GM19023 (cell line): ENCODE measurements around the gene PYM1.
"Not testable (repeated sequence)": the region's sequence is repeated elsewhere in the genome, so short reads cannot be mapped to it uniquely, and the experiment has no call there.

Experiments
- ATAC-seq: cut with Tn5 transposase; IDR thresholded peaks from one replicate; pipeline ENCODE4 v1.9.1; 2021; ENCODE audit warnings: mild to moderate bottlenecking, moderate library complexity; ENCODE audit not compliant: unreplicated experiment

Gene PYM1

GRCh38 chr12:55940065-55940732 is 12.5 kb upstream of the PYM1 start:
- peak; percentile 98 for ATAC-seq

GRCh38 chr12:55938826-55939501 is 11.3 kb upstream of the PYM1 start:
- no peak for ATAC-seq

- no peak for ATAC-seq
Measured at GRCh38 chr12:55937981-55938380, 10.3 kb upstream of the PYM1 start.

- ATAC-seq: no peak
Measured at GRCh38 chr12:55935738-55936151, 8.1 kb upstream of the PYM1 start.

- ATAC-seq: no peak
Measured at GRCh38 chr12:55934773-55935172, 7.1 kb upstream of the PYM1 start.

GRCh38 chr12:55933799-55934742 is 6.4 kb upstream of the PYM1 start:
- ATAC-seq: no peak

GRCh38 chr12:55933169-55933798 is 5.6 kb upstream of the PYM1 start:
- ATAC-seq: no peak

GRCh38 chr12:55932551-55932910 is 4.8 kb upstream of the PYM1 start:
- ATAC-seq: no peak

GRCh38 chr12:55931780-55932550 is 4.3 kb upstream of the PYM1 start:
- ATAC-seq: no peak

GRCh38 chr12:55931317-55931779 is 3.7 kb upstream of the PYM1 start:
- ATAC-seq: no peak

- ATAC-seq: no peak
Measured at GRCh38 chr12:55930771-55931316, 3.1 kb upstream of the PYM1 start, which contains the start of gene DGKA. Gene DGKA (plus strand): TSS chr12:55931162. CDS start chr12:55936504, 5,342 bp downstream.

GRCh38 chr12:55929306-55929791 is 1.7 kb upstream of the PYM1 start:
- peak; percentile 33 for ATAC-seq

- ATAC-seq: peak; percentile 41
Measured at GRCh38 chr12:55926738-55927587, 731 bp downstream of the PYM1 start.

GRCh38 chr12:55925870-55926737 is 1.6 kb downstream of the PYM1 start:
- peak; percentile 3 for ATAC-seq

GRCh38 chr12:55925371-55925770 is 2.3 kb downstream of the PYM1 start:
- no peak for ATAC-seq

- ATAC-seq: not testable (repeated sequence)
Measured at GRCh38 chr12:55923648-55924047, 4.0 kb downstream of the PYM1 start.

GRCh38 chr12:55922126-55922525 is 5.6 kb downstream of the PYM1 start:
- ATAC-seq: no peak

- ATAC-seq: not testable (repeated sequence)
Measured at GRCh38 chr12:55919032-55919431, 8.7 kb downstream of the PYM1 start.
